Thyroid gland (tissue), 4 donors: ENCODE measurements around the gene SMIM3.

Experiments
- CTCF ChIP-seq, 6 experiments: fragments of 200-600 bp in 3 of 6; fragments of 450-650 bp in 3 of 6; sonication (generic) in 3 of 6; IDR thresholded peaks; one replicate each; pipeline ENCODE4 v1.5.1; 2016 to 2019; ENCODE audit warnings: antibody characterized with exemption in 6 of 6, mild to moderate bottlenecking in 2 of 6, inconsistent platforms in 1 of 6, moderate library complexity in 1 of 6
- POLR2A ChIP-seq, 2 donors: fragments of 450-650 bp; IDR thresholded peaks; one replicate each; pipeline ENCODE4 v1.6.1; 2017; ENCODE audit warnings: antibody characterized with exemption in 2 of 2, mild to moderate bottlenecking in 2 of 2, moderate library complexity in 1 of 2

DNA sequence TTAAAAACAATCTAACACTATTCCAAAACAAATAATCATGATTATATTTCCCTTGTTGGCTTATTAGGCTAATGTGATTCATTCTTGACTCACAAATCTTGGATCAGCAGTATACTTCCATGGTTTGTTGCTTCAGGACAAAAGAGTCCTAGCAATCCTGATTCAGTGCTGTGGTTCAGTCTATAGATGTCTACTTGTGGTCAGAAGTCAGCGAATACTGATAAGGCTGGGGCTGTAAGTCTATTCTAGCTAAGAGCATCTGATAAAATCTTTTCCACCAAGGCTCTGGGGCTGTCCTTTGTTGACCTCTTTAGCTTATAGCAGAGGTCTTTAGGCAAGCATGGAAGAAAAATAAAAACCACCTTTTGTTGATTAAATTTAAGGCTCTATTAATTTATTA lies 4.4 kb upstream of the SMIM3 start:
- TF ChIP-seq CTCF (IDR thresholded peaks at IDR 0.05) (no peak), POLR2A (IDR thresholded peaks at IDR 0.05) (no peak)
